Measurements from ENCODE around the gene MEGF11.

DNA sequence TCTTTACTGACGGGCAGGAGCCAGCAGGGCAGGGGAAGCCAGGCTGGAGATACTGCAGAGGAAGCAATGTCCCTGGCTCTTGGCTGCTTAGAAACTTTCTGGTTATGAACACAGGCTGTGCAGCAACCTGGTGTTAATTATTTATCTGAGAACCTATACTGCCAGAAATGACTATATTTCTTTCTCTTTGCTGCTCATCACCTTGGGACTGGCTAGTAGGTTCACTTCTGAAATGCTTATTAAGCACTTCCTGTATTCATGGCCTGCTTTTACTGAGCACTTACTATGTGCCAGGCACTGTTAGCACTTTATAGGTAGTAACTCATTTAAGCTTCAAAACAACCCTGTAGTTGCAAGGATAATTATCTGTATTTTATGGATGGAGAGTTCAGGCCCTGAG lies 326.7 kb downstream of the MEGF11 start:
- no peak for TF ChIP-seq CTCF (IDR thresholded peaks at IDR 0.05)
- TF ChIP-seq POLR2A (IDR thresholded peaks at IDR 0.05), result no peak

All from uterus (tissue), 2 donors.